HG03066 (cell line): ENCODE results near the gene SSBP2.
"Not testable (repeated sequence)": the region's sequence is repeated elsewhere in the genome, so short reads cannot be mapped to it uniquely, and the experiment has no call there.

Experiments
- ATAC-seq: cut with Tn5 transposase; IDR thresholded peaks from one replicate; pipeline ENCODE4 v1.9.1; 2021; ENCODE audit warnings: low read depth; ENCODE audit not compliant: unreplicated experiment

Gene SSBP2

DNA sequence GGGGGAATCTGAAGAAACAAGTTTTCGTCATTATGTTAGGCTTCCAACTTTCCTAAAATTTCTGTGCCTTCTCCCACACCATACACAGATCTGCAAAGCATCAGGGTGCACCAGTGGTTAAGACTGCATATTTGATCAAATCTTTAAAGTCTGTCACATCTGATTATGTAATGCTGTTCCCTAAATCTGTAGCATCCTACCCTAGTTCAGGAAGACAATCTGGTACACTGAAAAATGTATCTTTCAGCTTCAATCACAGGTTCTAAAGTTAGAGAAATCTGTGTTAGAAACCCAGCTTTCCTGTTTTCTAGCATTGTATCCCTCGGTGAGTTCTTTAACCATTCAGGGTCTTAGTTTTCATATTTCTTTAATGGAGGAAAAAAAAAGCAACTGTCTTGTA lies 3.9 kb downstream of the SSBP2 start:
- no peak for ATAC-seq

GRCh38 chr5:81740758-81741157 lies 10.1 kb downstream of the SSBP2 start:
- ATAC-seq = no peak

GRCh38 chr5:81739291-81739690 lies 11.6 kb downstream of the SSBP2 start:
- ATAC-seq = no peak

GRCh38 chr5:81729276-81729675 lies 21.6 kb downstream of the SSBP2 start:
- no peak for ATAC-seq

- no peak for ATAC-seq
These were observed 22.6 kb downstream of the SSBP2 start for GRCh38 chr5:81728301-81728700.

DNA sequence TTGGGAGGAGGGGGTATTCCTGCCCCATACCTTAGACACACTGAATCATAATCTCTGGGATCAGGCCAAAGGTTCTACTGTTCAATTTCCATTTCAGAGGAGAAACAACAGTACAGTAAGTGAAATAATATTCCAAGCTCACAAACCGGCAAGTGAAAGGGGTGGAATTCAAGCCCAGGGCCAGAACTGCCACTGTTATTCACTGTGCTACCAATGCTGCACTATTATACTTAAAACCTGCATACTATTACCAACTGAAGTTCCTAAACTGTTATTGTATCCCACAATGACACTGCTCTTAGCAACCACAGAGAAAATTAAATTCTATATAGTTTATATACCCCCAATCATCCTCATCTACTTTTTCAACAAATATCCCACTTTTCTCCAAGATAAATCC lies 24.6 kb downstream of the SSBP2 start:
- no peak for ATAC-seq

- no peak for ATAC-seq
These were observed 26.3 kb downstream of the SSBP2 start for GRCh38 chr5:81724571-81724970.

DNA sequence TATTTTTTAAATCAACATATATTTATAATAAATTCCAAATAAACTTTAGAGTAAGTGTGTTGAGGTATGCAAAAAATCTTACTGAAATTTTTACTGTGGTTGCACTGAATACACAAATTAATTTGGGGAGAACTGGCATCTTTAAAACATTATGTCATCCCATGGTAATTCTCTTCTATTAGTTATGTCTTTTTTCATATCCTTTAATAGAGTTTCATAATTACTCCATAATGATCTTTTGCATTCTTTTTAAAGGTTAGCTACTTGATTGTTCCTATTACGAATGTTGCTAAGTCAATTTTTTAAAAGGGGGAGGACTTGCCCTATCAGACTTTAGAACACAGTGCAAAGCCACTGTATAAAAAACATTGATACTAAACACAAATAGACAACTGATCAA lies 26.8 kb downstream of the SSBP2 start:
- no peak for ATAC-seq

DNA sequence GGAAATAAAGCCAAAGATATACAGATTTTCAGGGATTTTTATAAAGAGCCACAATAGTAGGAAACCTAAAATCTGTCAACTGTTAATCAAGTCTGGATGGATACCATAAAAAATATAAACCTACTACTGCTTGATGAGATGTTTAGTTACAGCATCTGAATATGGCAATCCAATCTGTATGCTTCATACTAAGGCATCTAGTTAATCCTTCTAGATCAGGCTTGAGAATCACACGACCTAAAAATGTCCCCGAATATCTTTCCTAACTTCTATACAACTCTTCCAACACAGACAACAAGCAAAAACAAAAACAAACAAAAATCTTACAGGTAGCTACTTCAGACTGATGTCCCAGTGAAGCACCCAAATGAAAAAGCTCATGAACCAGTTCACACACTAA lies 29.8 kb downstream of the SSBP2 start:
- ATAC-seq = no peak

GRCh38 chr5:81719743-81720345 lies 31.1 kb downstream of the SSBP2 start:
- no peak for ATAC-seq

- ATAC-seq = no peak
These were observed 32.6 kb downstream of the SSBP2 start for GRCh38 chr5:81718300-81718699.

- no peak for ATAC-seq
These were observed 33.0 kb downstream of the SSBP2 start for GRCh38 chr5:81717860-81718259.

- no peak for ATAC-seq
These were observed 33.7 kb downstream of the SSBP2 start for GRCh38 chr5:81717226-81717625.

DNA sequence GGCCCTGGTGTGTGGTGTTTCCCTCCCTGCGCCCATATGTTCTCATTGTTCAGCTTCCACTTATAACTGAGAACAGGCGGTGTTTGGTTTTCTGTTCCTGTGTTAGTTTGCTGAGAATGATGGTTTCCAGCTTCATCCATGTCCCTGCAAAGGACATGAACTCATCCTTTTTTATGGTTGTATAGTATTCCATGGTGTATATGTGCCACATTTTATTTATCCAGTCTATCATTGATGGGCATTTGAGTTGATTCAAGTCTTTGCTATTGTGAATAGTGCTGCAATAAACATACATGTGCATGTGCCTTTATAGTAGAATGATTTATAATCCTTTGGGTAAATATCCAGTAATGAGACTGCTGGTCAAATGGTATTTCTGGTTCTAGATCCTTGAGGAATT lies 36.8 kb downstream of the SSBP2 start:
- ATAC-seq = not testable (repeated sequence)

GRCh38 chr5:81708889-81709288 lies 42.0 kb downstream of the SSBP2 start:
- ATAC-seq = no peak

DNA sequence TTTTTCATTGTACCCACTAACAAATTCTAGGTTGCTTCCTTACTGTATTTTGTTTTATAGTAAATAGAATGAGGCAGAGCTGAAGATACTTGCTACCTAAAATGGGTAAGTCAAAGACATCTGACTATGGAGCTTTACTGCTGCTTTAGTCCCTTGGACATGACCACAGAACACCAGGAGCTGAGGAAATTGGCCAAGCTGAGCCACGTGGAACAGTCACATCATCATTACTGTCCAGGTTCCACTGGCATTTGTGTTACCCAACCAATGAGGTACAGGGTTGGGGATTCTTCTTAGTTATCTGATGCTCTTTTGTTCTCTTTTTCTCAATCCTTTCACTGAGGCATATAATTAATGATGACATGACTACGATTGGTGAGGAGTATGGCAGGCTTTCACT lies 47.1 kb downstream of the SSBP2 start:
- no peak for ATAC-seq

- ATAC-seq = no peak
These were observed 50.7 kb downstream of the SSBP2 start for GRCh38 chr5:81700166-81700565.

- ATAC-seq = no peak
These were observed 52.1 kb downstream of the SSBP2 start for GRCh38 chr5:81698813-81699212.

- no peak for ATAC-seq
These were observed 54.2 kb downstream of the SSBP2 start for GRCh38 chr5:81696418-81697397.

GRCh38 chr5:81694726-81695125 lies 56.2 kb downstream of the SSBP2 start:
- ATAC-seq = no peak

- no peak for ATAC-seq
These were observed 62.7 kb downstream of the SSBP2 start for GRCh38 chr5:81688215-81688614.

- ATAC-seq = no peak
These were observed 63.6 kb downstream of the SSBP2 start for GRCh38 chr5:81687292-81687691.
